SK-N-SH (cell line): Measurements from ENCODE around the gene PTPRA. TPM values are rescaled to one million over a fixed set of nuclear protein-coding genes. Genes with fewer than 3 reads are reported as not detected.

Experiments used
- CTCF ChIA-PET: fragments of 300-600, 350-600 bp; formaldehyde crosslinking; extraction: SDS; loops from one replicate; lab custom pipeline; 2021; lab: Yijun Ruan, JAX
- POLR2A ChIA-PET: fragments of 350-600 bp; sonication (Branson Sonifier 250); formaldehyde crosslinking; extraction: SDS; loops from one replicate; lab custom pipeline; 2020; ENCODE audit warnings: antibody characterized with exemption, inconsistent platforms; lab: Yijun Ruan, JAX
- DNase-seq: peaks from one replicate; pipeline ENCODE4 v3.0.0; 2012
- H2AFZ ChIP-seq: fragments of 200-600 bp; sonication (generic); 2 replicates; pipeline ENCODE4 v1.8.1; 2016; ENCODE audit warnings: antibody characterized with exemption, mild to moderate bottlenecking, low read depth
- H3F3A ChIP-seq: fragments of 200-600 bp; sonication (generic); replicated peaks from 2 replicates; pipeline ENCODE3; 2016; ENCODE audit warnings: antibody characterized with exemption, mild to moderate bottlenecking; ENCODE audit not compliant: insufficient read depth
- H3K27ac ChIP-seq, 2 experiments: fragments of 200-500 bp in 1 of 2; fragments of 200-600 bp in 1 of 2; sonication (Bioruptor generic) in 1 of 2; sonication (generic), shearing (Covaris generic) in 1 of 2; 2 replicates each; pipeline versions ENCODE4 v1.5.1 to v1.6.1; 2014 to 2016; ENCODE audit warnings: low read depth in 2 of 2, inconsistent platforms in 1 of 2, low read length in 1 of 2, mild to moderate bottlenecking in 1 of 2, mixed read lengths in 1 of 2
- H3K27me3 ChIP-seq: fragments of 200-600 bp; sonication (generic), shearing (Covaris generic); 2 replicates; pipeline ENCODE4 v1.6.1; 2016; ENCODE audit warnings: mixed run types; ENCODE audit not compliant: insufficient read depth
- H3K36me3 ChIP-seq, 2 experiments: fragments of 200-500 bp in 1 of 2; fragments of 200-600 bp in 1 of 2; sonication (Bioruptor generic) in 1 of 2; sonication (generic) in 1 of 2; replicated peaks in 1 of 2; 2 replicates each; pipeline versions ENCODE3 to v1.5.1; 2014 to 2016; ENCODE audit warnings: low read length in 1 of 2, mild to moderate bottlenecking in 1 of 2; ENCODE audit not compliant: insufficient read depth in 2 of 2, control insufficient read depth in 1 of 2
- H3K4me1 ChIP-seq, 2 experiments: fragments of 200-500 bp in 1 of 2; fragments of 200-600 bp in 1 of 2; sonication (Bioruptor generic) in 1 of 2; sonication (generic), shearing (Covaris generic) in 1 of 2; 2 replicates each; pipeline versions ENCODE4 v1.5.1 to v1.6.1; 2014 to 2016; ENCODE audit warnings: low read depth in 1 of 2, low read length in 1 of 2, mixed run types in 1 of 2; ENCODE audit not compliant: insufficient read depth in 2 of 2, control insufficient read depth in 1 of 2
- H3K4me2 ChIP-seq: fragments of 200-600 bp; sonication (generic), shearing (Covaris generic); 2 replicates; pipeline ENCODE4 v1.6.1; 2017; ENCODE audit warnings: mixed run types
- H3K4me3 ChIP-seq, 2 experiments: fragments of 200-500 bp in 1 of 2; fragments of 200-600 bp in 1 of 2; sonication (Bioruptor generic) in 1 of 2; sonication (generic), shearing (Covaris generic) in 1 of 2; 2 replicates each; pipeline versions ENCODE4 v1.5.1 to v1.8.1; 2014 to 2016; ENCODE audit warnings: low read depth in 2 of 2, inconsistent platforms in 1 of 2, low read length in 1 of 2, mild to moderate bottlenecking in 1 of 2, mixed read lengths in 1 of 2, moderate library complexity in 1 of 2
- H3K79me2 ChIP-seq: fragments of 200-600 bp; sonication (generic); 2 replicates; pipeline ENCODE4 v1.8.1; 2017; ENCODE audit warnings: mild to moderate bottlenecking; ENCODE audit not compliant: insufficient read depth
- H3K9ac ChIP-seq: fragments of 200-600 bp; sonication (generic); 2 replicates; pipeline ENCODE4 v1.6.1; 2017; ENCODE audit warnings: mixed run types
- H3K9me2 ChIP-seq: fragments of 200-600 bp; sonication (generic); 2 replicates; pipeline ENCODE4 v1.6.1; 2017; ENCODE audit warnings: mixed run types
- H3K9me3 ChIP-seq: fragments of 200-600 bp; sonication (generic); 2 replicates; pipeline ENCODE4 v1.6.1; 2017; ENCODE audit warnings: mixed run types, mild to moderate bottlenecking, moderate library complexity
- H4K20me1 ChIP-seq: fragments of 200-600 bp; sonication (generic); 2 replicates; pipeline ENCODE4 v1.6.1; 2017; ENCODE audit warnings: mild to moderate bottlenecking, mixed run types; ENCODE audit not compliant: insufficient read depth
- CHD2 ChIP-seq: fragments of 150-350 bp; IDR thresholded peaks from 2 replicates; pipeline ENCODE4 v1.6.1; 2018; ENCODE audit warnings: low read length; ENCODE audit not compliant: partially characterized antibody
- CTCF ChIP-seq: fragments of 200-600 bp; sonication (generic); IDR thresholded peaks from 2 replicates; pipeline ENCODE4 v1.6.1; 2017; ENCODE audit warnings: antibody characterized with exemption, mild to moderate bottlenecking, moderate library complexity
- EP300 ChIP-seq, 2 experiments: IDR thresholded peaks; 2 replicates each; pipeline versions ENCODE4 v1.4.0 to v1.6.1; 2012; ENCODE audit warnings: borderline replicate concordance in 1 of 2, low read depth in 1 of 2, low read length in 1 of 2
- FOSL2 ChIP-seq: IDR thresholded peaks from 2 replicates; pipeline ENCODE4 v1.4.0; 2012; ENCODE audit warnings: low read depth, mild to moderate bottlenecking, moderate library complexity, borderline replicate concordance
- FOXJ3 ChIP-seq: sonication (generic); formaldehyde crosslinking; IDR thresholded peaks from 2 replicates; pipeline ENCODE4 v1.5.1; 2020; ENCODE audit warnings: mild to moderate bottlenecking, missing genetic modification reagents
- FOXM1 ChIP-seq: IDR thresholded peaks from 2 replicates; pipeline ENCODE4 v1.4.0; 2012; ENCODE audit warnings: low read depth, mild to moderate bottlenecking
- IRF3 ChIP-seq: fragments of 150-350 bp; IDR thresholded peaks from 2 replicates; pipeline ENCODE4 v1.6.1; 2016; ENCODE audit warnings: mild to moderate bottlenecking, low read depth, low read length
- JUND ChIP-seq: IDR thresholded peaks from 2 replicates; pipeline ENCODE4 v1.4.0; 2012
- MEF2A ChIP-seq: IDR thresholded peaks from 2 replicates; pipeline ENCODE4 v1.4.0; 2012; ENCODE audit warnings: low read depth, borderline replicate concordance
- MXI1 ChIP-seq: IDR thresholded peaks from 2 replicates; pipeline ENCODE4 v1.6.1; 2012; ENCODE audit warnings: mild to moderate bottlenecking, low read depth, low read length, improper control_type of control experiment
- NFIC ChIP-seq: IDR thresholded peaks from 2 replicates; pipeline ENCODE4 v1.4.0; 2012; ENCODE audit warnings: borderline replicate concordance
- NRF1 ChIP-seq: IDR thresholded peaks from 2 replicates; pipeline ENCODE4 v1.6.1; 2012; ENCODE audit warnings: low read depth, mild to moderate bottlenecking, low read length
- RFX5 ChIP-seq: IDR thresholded peaks from 2 replicates; pipeline ENCODE4 v1.6.1; 2012; ENCODE audit warnings: mild to moderate bottlenecking, improper control_type of control experiment, low read length
- TCF12 ChIP-seq: IDR thresholded peaks from 2 replicates; pipeline ENCODE4 v1.4.0; 2012
- TEAD4 ChIP-seq: IDR thresholded peaks from 2 replicates; pipeline ENCODE4 v1.4.0; 2012; ENCODE audit warnings: mild to moderate bottlenecking, borderline replicate concordance; ENCODE audit not compliant: insufficient read depth
- USF1 ChIP-seq: IDR thresholded peaks from 2 replicates; pipeline ENCODE4 v1.4.0; 2012; ENCODE audit warnings: low read depth, borderline replicate concordance
- YY1 ChIP-seq: IDR thresholded peaks from 2 replicates; pipeline ENCODE4 v1.4.0; 2012; ENCODE audit warnings: low read depth, mild to moderate bottlenecking
- WGBS: methylation state at CpG from one replicate; pipeline ENCODE4 v1.1.6; 2017; ENCODE audit warnings: low lambda C conversion rate; 5-methylcytosine and 5-hydroxymethylcytosine counted together
- polyA plus RNA-seq, 3 experiments: library from polyadenylated mRNA; depleted of rRNA; stranded (reverse); fragments of >200 nt; gene quantifications; 2 replicates each; pipeline ENCODE4 v1.2.3, GENCODE V29; 2012
- TF ChIP-seq, protein P1 (sequence below): IDR thresholded peaks from 2 replicates; pipeline ENCODE4 v1.4.0; 2012; ENCODE audit warnings: low read depth, borderline replicate concordance

Gene PTPRA
- polyA plus RNA-seq, 1 of the 3 experiments (the other 2 are of a cell fraction) = 47.6 TPM

- no peak overlapping the region for H3K27ac ChIP-seq
- no peak overlapping the region for H2AFZ ChIP-seq
- TF ChIP-seq TCF12 (no peak), CTCF (no peak), FOXM1 (no peak), FOSL2 (no peak), RFX5 (no peak), MEF2A (no peak), JUND (no peak), NRF1 (no peak), NFIC (no peak), MXI1 (no peak), USF1 (no peak), IRF3 (no peak), TEAD4 (no peak), YY1 (no peak), FOXJ3 (CRISPR knock-in tag) (no peak), EP300 (IDR thresholded peaks at IDR 0.05; ENCODE audit: borderline replicate concordance in 1 of 2, low read depth in 1 of 2, low read length in 1 of 2) (no peak), CHD2 (no peak)
- TF ChIP-seq, protein P1, sequence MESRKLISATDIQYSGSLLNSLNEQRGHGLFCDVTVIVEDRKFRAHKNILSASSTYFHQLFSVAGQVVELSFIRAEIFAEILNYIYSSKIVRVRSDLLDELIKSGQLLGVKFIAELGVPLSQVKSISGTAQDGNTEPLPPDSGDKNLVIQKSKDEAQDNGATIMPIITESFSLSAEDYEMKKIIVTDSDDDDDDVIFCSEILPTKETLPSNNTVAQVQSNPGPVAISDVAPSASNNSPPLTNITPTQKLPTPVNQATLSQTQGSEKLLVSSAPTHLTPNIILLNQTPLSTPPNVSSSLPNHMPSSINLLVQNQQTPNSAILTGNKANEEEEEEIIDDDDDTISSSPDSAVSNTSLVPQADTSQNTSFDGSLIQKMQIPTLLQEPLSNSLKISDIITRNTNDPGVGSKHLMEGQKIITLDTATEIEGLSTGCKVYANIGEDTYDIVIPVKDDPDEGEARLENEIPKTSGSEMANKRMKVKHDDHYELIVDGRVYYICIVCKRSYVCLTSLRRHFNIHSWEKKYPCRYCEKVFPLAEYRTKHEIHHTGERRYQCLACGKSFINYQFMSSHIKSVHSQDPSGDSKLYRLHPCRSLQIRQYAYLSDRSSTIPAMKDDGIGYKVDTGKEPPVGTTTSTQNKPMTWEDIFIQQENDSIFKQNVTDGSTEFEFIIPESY = no peak
Observed at GRCh38 chr20:2948968-2949367, 75.7 kb downstream of the PTPRA start.

More at GRCh38 chr20:2948968-2949367, 75.7 kb downstream of the PTPRA start:
- CTCF ChIA-PET = no interaction called here
- Histone ChIP-seq H3K4me3 (no peak overlapping the region), H3F3A (peaks cover 21% of the 10 kb centered on the region), H3K9ac (no peak overlapping the region), H4K20me1 (no peaks in the 10 kb centered on the region), H3K27me3 (no peaks in the 10 kb centered on the region), H3K36me3 (peaks cover 0 to 16% of the 10 kb centered on the region in 2 experiments), H3K79me2 (peaks cover 12% of the 10 kb centered on the region), H3K9me3 (no peaks in the 10 kb centered on the region; the same call in 1 of the 2 replicates), H3K4me2 (no peak overlapping the region), H3K9me2 (no peaks in the 10 kb centered on the region), H3K4me1 (no peaks in the 10 kb centered on the region; a peak in 1 of 4 replicates)
- 97% methylated on average over 1 of the region's 1 CpG for WGBS
- DNase-seq = no peak
- POLR2A ChIA-PET = no interaction called here
